OCI-LY1 (cell line): ENCODE results near the gene OVOL2.

Source experiments
- H2AFZ ChIP-seq: fragments of 200-600 bp; sonication (generic), shearing (Covaris generic); 2 replicates; pipeline ENCODE4 v1.6.0; 2014; ENCODE audit warnings: antibody characterized with exemption, mild to moderate bottlenecking, low read length
- H3F3A ChIP-seq: fragments of 200-600 bp; sonication (generic), shearing (Covaris generic); 2 replicates; pipeline ENCODE4 v1.6.0; 2014; ENCODE audit warnings: mild to moderate bottlenecking, antibody characterized with exemption, low read length, moderate library complexity; ENCODE audit not compliant: insufficient read depth
- H3K27ac ChIP-seq: fragments of 200-600 bp; sonication (generic); 2 replicates; pipeline ENCODE4 v1.5.1; 2014; ENCODE audit warnings: low read length, mixed run types, mild to moderate bottlenecking, low read depth; ENCODE audit not compliant: poor library complexity, severe bottlenecking
- H3K27me3 ChIP-seq: fragments of 200-600 bp; sonication (generic); 2 replicates; pipeline ENCODE4 v1.6.0; 2014; ENCODE audit warnings: antibody characterized with exemption, mild to moderate bottlenecking, low read length, moderate library complexity; ENCODE audit not compliant: insufficient read depth
- H3K36me3 ChIP-seq: fragments of 200-600 bp; sonication (generic); 2 replicates; pipeline ENCODE4 v1.6.1; 2014; ENCODE audit warnings: mild to moderate bottlenecking, antibody characterized with exemption, low read length, moderate library complexity, mixed read lengths; ENCODE audit not compliant: insufficient read depth
- H3K4me1 ChIP-seq: fragments of 200-600 bp; sonication (generic); 2 replicates; pipeline ENCODE4 v1.5.1; 2014; ENCODE audit warnings: mild to moderate bottlenecking, low read length, moderate library complexity; ENCODE audit not compliant: insufficient read depth, severe bottlenecking
- H3K4me2 ChIP-seq: fragments of 200-600 bp; sonication (generic), shearing (Covaris generic); 2 replicates; pipeline ENCODE4 v1.6.1; 2014; ENCODE audit warnings: low read length
- H3K4me3 ChIP-seq: fragments of 200-600 bp; sonication (generic); 2 replicates; pipeline ENCODE4 v1.5.1; 2014; ENCODE audit warnings: low read length, low read depth, mild to moderate bottlenecking, mixed read lengths; ENCODE audit not compliant: poor library complexity, severe bottlenecking
- H3K79me2 ChIP-seq: fragments of 200-600 bp; shearing (Covaris generic); 2 replicates; pipeline ENCODE4 v1.6.1; 2016; ENCODE audit warnings: mixed run types, low read length, mixed read lengths; ENCODE audit not compliant: insufficient read depth
- H3K9ac ChIP-seq: fragments of 200-600 bp; sonication (generic), shearing (Covaris generic); 2 replicates; pipeline ENCODE4 v1.6.1; 2014; ENCODE audit warnings: mild to moderate bottlenecking, low read length, mixed read lengths
- H3K9me2 ChIP-seq: fragments of 200-600 bp; sonication (generic), shearing (Covaris generic); 2 replicates; pipeline ENCODE4 v1.6.1; 2014; ENCODE audit warnings: low read depth, mild to moderate bottlenecking, low read length, mixed read lengths
- H3K9me3 ChIP-seq: fragments of 200-600 bp; shearing (Covaris generic); 2 replicates; pipeline ENCODE4 v1.6.1; 2014; ENCODE audit warnings: low read length, mixed read lengths
- H4K20me1 ChIP-seq: fragments of 200-600 bp; sonication (generic), shearing (Covaris generic); 2 replicates; pipeline ENCODE4 v1.6.0; 2016; ENCODE audit warnings: mild to moderate bottlenecking, low read length; ENCODE audit not compliant: insufficient read depth
- EZH2 ChIP-seq: fragments of 200-600 bp; sonication (generic), shearing (Covaris generic); IDR thresholded peaks from 2 replicates; pipeline ENCODE4 v1.8.0; 2017; ENCODE audit warnings: borderline replicate concordance, mixed run types, mild to moderate bottlenecking, antibody characterized with exemption, low read length, moderate library complexity, mixed read lengths
- TF ChIP-seq, protein P1 (sequence below): fragments of 200-600 bp; sonication (generic), shearing (Covaris generic); IDR thresholded peaks from 2 replicates; pipeline ENCODE4 v1.5.1; 2017; ENCODE audit warnings: mild to moderate bottlenecking, antibody characterized with exemption, low read length, moderate library complexity, mixed read lengths

The OVOL2 gene

DNA sequence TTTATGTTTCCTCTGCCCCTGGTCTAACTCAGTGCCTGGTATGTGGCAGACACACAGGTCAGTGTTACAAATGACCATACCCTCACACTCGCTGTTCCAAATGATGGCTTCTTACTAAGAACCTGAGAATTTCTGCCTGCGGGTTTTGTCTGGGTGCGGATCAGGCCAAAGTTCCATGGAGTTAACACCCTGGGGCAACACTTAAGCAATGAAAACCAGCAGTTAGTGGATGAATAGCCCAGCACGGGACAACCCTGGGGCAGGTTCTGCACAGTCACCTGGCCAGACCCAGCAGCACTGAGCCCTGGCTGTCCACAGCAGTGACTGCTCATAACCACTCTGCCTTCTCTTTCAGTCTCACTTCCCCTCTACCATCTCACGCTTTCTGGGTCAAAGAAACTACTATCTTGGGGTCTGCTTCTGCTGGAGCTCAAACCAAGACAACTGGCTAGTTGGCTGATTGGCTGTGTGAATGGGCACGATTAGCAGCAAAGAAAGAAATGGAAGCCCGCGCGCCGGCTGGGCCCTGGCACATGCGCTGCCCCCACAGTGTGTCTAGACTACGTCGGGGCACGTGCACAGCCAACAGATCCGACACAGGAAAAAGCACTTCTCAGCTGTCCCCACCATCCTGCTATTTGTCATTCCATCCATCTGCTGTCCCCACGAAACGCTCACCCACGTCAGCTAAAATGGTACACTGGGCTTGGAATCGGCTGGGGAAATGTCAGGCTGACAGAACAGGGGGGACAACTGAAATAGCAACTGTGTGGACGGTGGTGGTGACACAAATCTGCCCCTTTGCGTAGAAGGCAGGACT is 52.3 kb downstream of the OVOL2 start:
- H3K27me3 ChIP-seq, result no peaks in the 10 kb centered on the region; the same call in 1 of the 2 replicates
- peak overlapping the region; percentile 50 for H3K4me2 ChIP-seq

DNA sequence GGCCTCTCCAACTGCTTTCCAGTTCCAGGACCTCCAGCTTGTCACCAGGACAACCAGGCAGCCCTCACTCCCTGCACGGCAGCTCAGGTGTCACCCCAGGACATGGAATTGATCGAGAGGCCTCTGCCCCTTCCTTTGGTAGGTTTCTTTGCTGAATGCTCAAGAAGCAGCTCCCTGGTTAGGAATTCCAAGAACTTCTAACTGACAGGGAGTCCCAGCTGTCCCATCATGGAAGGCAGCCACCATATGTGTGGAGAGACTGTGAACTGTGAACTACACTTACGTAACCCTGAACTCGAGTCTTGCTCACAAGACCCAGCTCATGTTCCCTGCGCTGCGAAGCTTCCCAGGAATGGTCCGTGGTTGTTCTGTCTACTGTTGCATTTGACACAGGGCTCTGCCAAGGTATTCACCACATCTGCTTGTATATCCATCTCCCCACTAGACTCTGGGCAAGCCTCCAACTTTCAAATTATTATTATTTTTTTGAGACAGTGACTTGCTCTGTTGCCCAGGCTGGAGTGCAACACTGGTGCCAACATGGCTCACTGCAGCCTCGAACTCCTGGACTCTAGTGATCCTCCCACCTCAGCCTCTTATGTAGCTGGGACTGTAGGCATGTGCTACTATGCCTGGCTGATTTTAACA is 53.2 kb downstream of the OVOL2 start:
- Histone ChIP-seq H3K4me1 (peaks cover 17% of the 10 kb centered on the region), H3F3A (no peaks in the 10 kb centered on the region), H4K20me1 (no peaks in the 10 kb centered on the region), H3K9me2 (no peaks in the 10 kb centered on the region), H3K36me3 (no peaks in the 10 kb centered on the region), H3K9ac (no peak overlapping the region), H3K4me3 (no peak overlapping the region), H3K9me3 (no peaks in the 10 kb centered on the region), H3K79me2 (no peaks in the 10 kb centered on the region), H3K27me3 (no peaks in the 10 kb centered on the region; the same call in 1 of the 2 replicates), H3K4me2 (no peak overlapping the region), H3K27ac (no peak overlapping the region), H2AFZ (no peak overlapping the region)
- TF ChIP-seq EZH2, result no peak
- TF ChIP-seq, protein P1, sequence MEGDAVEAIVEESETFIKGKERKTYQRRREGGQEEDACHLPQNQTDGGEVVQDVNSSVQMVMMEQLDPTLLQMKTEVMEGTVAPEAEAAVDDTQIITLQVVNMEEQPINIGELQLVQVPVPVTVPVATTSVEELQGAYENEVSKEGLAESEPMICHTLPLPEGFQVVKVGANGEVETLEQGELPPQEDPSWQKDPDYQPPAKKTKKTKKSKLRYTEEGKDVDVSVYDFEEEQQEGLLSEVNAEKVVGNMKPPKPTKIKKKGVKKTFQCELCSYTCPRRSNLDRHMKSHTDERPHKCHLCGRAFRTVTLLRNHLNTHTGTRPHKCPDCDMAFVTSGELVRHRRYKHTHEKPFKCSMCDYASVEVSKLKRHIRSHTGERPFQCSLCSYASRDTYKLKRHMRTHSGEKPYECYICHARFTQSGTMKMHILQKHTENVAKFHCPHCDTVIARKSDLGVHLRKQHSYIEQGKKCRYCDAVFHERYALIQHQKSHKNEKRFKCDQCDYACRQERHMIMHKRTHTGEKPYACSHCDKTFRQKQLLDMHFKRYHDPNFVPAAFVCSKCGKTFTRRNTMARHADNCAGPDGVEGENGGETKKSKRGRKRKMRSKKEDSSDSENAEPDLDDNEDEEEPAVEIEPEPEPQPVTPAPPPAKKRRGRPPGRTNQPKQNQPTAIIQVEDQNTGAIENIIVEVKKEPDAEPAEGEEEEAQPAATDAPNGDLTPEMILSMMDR, result no peak

More for the DNA sequence above, 52.3 kb downstream of the OVOL2 start:
- Histone ChIP-seq H3K9me3 (no peaks in the 10 kb centered on the region), H2AFZ (no peak overlapping the region), H3K79me2 (no peaks in the 10 kb centered on the region), H3K9ac (no peak overlapping the region), H4K20me1 (no peaks in the 10 kb centered on the region), H3K9me2 (no peaks in the 10 kb centered on the region), H3F3A (no peaks in the 10 kb centered on the region), H3K36me3 (no peaks in the 10 kb centered on the region), H3K4me1 (peaks cover 17% of the 10 kb centered on the region), H3K4me3 (no peak overlapping the region), H3K27ac (no peak overlapping the region)
- no peak for TF ChIP-seq EZH2
- TF ChIP-seq, protein P1, result no peak

DNA sequence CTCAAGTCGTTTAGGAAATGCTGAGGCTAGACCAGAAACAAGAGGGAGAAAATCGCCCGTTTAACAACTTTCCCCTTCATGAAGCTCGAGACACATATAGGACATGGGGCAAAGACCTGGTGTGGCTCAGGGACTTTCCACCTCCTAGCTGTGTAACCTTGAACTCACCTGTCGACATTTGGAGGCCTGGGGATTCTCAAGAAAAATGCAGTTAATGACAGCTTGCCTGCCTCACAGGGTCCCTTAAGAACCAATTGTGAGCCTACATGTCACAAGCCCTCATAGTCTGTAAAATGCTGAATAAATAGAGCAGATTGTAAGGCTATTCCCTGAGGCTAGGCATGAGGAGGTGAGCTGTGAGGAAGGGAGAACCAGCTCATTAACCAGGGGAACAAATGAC is 53.8 kb downstream of the OVOL2 start:
- no peak overlapping the region for H3K27ac ChIP-seq
- no peaks in the 10 kb centered on the region for H3K9me2 ChIP-seq
- H3F3A ChIP-seq, result no peaks in the 10 kb centered on the region
- H3K79me2 ChIP-seq, result no peaks in the 10 kb centered on the region
- no peak overlapping the region for H2AFZ ChIP-seq
- no peaks in the 10 kb centered on the region; the same call in 1 of the 2 replicates for H3K27me3 ChIP-seq
- peaks cover 17% of the 10 kb centered on the region for H3K4me1 ChIP-seq
- no peaks in the 10 kb centered on the region for H3K36me3 ChIP-seq
- H3K4me2 ChIP-seq, result no peak overlapping the region
- H4K20me1 ChIP-seq, result no peaks in the 10 kb centered on the region
- H3K4me3 ChIP-seq, result no peak overlapping the region
- TF ChIP-seq, protein P1, result no peak
- no peak for TF ChIP-seq EZH2
- H3K9me3 ChIP-seq, result no peaks in the 10 kb centered on the region
- H3K9ac ChIP-seq, result no peak overlapping the region
